ENCODE data around the gene OLA1. TPM values are rescaled to one million over a fixed set of nuclear protein-coding genes. Genes with fewer than 3 reads are reported as not detected.

Gene OLA1
- total RNA-seq, 1 donor from 2014 or later: 132 TPM

DNA sequence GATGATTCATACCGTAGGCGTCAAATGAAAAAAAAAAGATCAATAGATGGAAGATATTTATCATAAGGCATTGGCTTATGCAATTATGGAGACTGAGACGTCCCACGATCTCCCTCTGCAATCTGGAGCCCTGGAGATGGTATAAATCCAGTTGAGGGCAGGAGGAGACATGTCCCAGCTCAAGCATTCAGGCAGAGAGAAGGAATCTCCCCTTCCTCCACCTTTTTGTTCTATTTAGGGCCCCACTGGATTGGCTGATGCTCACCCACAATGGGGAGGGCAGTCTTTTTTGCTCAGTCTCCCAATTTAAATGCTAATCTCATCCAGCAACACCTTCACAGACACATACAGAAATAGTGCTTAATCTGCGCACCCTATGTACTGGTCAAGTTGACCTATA lies 18.0 kb upstream of the OLA1 start:
- TF ChIP-seq, protein P1, sequence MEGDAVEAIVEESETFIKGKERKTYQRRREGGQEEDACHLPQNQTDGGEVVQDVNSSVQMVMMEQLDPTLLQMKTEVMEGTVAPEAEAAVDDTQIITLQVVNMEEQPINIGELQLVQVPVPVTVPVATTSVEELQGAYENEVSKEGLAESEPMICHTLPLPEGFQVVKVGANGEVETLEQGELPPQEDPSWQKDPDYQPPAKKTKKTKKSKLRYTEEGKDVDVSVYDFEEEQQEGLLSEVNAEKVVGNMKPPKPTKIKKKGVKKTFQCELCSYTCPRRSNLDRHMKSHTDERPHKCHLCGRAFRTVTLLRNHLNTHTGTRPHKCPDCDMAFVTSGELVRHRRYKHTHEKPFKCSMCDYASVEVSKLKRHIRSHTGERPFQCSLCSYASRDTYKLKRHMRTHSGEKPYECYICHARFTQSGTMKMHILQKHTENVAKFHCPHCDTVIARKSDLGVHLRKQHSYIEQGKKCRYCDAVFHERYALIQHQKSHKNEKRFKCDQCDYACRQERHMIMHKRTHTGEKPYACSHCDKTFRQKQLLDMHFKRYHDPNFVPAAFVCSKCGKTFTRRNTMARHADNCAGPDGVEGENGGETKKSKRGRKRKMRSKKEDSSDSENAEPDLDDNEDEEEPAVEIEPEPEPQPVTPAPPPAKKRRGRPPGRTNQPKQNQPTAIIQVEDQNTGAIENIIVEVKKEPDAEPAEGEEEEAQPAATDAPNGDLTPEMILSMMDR (IDR thresholded peaks at IDR 0.05; ENCODE audit: insufficient read depth, low read length, severe bottlenecking): no peak
- Histone ChIP-seq H3K36me3 (ENCODE audit: control insufficient read depth, insufficient read depth, low read length) (no peaks in the 10 kb centered on the region), H3K27me3 (ENCODE audit: control insufficient read depth, insufficient read depth, low read length) (no peaks in the 10 kb centered on the region), H3K4me3 (ENCODE audit: low read depth, low read length) (no peak overlapping the region)
- DNase-seq (ENCODE audit: low read depth) (no peak), FAIRE-seq (no peak)

DNA sequence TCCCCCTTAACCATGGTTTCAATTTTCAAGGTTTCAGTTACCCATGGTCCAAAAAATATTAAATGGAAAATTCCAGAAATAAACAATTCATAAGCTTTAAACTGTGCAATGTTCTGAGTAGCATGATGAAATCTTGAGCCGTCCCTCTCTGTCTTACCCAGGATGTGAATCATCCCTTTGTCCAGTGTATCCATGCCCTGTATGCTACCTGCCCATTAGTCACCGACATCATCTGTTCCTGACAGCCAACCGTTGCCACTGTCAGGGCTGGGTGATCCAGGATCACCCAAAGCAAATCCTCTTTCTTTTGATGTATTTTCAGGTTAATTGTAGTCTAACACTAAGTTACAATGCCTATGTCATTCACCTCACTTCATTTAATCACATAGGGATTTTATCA lies 15.7 kb upstream of the OLA1 start:
- TF ChIP-seq, protein P1 (IDR thresholded peaks at IDR 0.05; ENCODE audit: insufficient read depth, low read length, severe bottlenecking): no peak
- peak; percentile 87 for FAIRE-seq
- DNase-seq (ENCODE audit: low read depth): peak; percentile 96

DNA sequence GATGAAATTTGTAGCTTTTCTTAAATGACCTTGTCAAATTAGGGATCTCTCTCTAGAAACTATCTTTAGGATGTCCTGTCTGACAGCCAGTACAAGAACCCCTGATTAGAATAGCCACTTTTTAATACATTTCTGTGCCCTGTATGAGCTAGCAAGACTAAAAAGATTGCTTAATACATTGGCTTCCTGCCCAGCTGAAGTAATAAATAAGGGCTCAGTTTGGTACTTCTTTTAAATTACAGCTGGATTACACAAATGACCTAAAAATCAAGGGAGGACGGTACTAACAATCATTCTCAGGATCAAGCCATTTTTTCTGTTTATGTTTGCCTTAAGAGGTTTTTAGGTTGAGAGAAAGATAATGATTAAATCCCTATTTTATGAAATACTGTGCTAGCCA lies 11.6 kb upstream of the OLA1 start:
- H3K4me3 ChIP-seq (ENCODE audit: low read depth, low read length): no peak overlapping the region
- H3K27me3 ChIP-seq (ENCODE audit: control insufficient read depth, insufficient read depth, low read length): no peaks in the 10 kb centered on the region
- FAIRE-seq: no peak
- TF ChIP-seq, protein P1 (IDR thresholded peaks at IDR 0.05; ENCODE audit: insufficient read depth, low read length, severe bottlenecking): no peak
- no peaks in the 10 kb centered on the region for H3K36me3 ChIP-seq (ENCODE audit: control insufficient read depth, insufficient read depth, low read length)
- DNase-seq (ENCODE audit: low read depth): peak; percentile 69

More for the DNA sequence above, 15.7 kb upstream of the OLA1 start:
- Histone ChIP-seq H3K27me3 (ENCODE audit: control insufficient read depth, insufficient read depth, low read length) (no peaks in the 10 kb centered on the region), H3K4me3 (ENCODE audit: low read depth, low read length) (no peak overlapping the region), H3K36me3 (ENCODE audit: control insufficient read depth, insufficient read depth, low read length) (no peaks in the 10 kb centered on the region)

DNA sequence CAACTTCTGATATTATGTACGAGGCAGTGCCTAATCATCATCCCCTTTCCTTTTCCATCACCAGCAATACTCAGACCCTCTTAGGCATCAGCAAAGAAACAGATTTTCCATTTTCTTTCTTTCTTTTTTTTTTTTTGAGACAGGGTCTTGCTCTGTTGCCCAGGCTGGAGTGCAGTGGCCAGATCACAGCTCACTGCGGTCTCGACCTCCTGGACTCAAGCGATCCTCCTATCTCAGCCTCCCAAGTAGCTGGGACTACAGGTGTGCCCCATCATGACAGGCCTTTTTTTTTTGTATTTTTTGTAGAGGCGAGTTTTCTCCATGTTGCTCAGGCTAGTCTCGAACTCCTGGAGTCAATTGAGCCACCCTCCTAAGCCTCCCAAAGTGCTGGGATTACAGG lies 5.9 kb upstream of the OLA1 start:
- no peak for FAIRE-seq
- TF ChIP-seq, protein P1 (IDR thresholded peaks at IDR 0.05; ENCODE audit: insufficient read depth, low read length, severe bottlenecking): no peak

DNA sequence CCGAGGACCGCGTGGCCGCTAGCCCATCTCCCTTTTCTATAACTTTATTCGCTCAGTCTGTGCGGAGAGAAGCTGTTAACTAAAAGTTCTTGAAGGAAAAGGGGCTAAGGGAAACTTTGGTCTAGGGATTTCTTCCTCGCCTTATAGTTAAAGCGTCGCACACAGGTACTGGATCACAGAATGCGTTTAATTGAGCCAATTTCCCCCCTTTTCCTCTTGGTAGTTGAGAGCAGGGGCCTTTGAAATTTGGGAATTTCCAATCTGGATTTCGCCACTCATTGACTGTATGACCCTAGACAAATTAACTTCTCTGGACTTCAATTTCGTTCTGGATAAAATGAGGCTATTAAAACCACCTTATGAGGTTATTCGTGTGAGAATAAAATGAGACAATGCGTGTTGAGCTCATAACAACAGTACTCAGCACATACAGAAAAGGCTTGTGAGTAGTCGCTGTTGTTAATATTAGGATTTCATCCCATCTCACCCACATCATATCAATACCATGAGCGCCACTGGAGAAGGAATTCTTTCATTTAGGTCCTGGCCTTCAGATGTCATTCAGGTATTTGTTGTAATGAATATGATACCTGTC lies 763 bp upstream of the OLA1 start:
- no peak for FAIRE-seq
- TF ChIP-seq, protein P1 (IDR thresholded peaks at IDR 0.05; ENCODE audit: insufficient read depth, low read length, severe bottlenecking): no peak
- Histone ChIP-seq H3K27me3 (ENCODE audit: control insufficient read depth, insufficient read depth, low read length) (no peaks in the 10 kb centered on the region), H3K4me3 (ENCODE audit: low read depth, low read length) (peak overlapping the region; percentile 76), H3K36me3 (ENCODE audit: control insufficient read depth, insufficient read depth, low read length) (peaks cover 1% of the 10 kb centered on the region)
- no peak for DNase-seq (ENCODE audit: low read depth)

More for the DNA sequence above, 5.9 kb upstream of the OLA1 start:
- no peaks in the 10 kb centered on the region for H3K36me3 ChIP-seq (ENCODE audit: control insufficient read depth, insufficient read depth, low read length)
- no peak for DNase-seq (ENCODE audit: low read depth)
- no peak overlapping the region for H3K4me3 ChIP-seq (ENCODE audit: low read depth, low read length)
- H3K27me3 ChIP-seq (ENCODE audit: control insufficient read depth, insufficient read depth, low read length): no peaks in the 10 kb centered on the region

All from bronchial epithelial cell (primary cell).